ENCODE data around the gene DCAF7. TPM values are rescaled to one million over a fixed set of nuclear protein-coding genes. Genes with fewer than 3 reads are reported as not detected.

DCAF7 gene
- total and polyA plus RNA-seq, 2 of the 4 experiments (the other 2 are of a cell fraction) = 40.9 to 52.8 TPM

- no peaks in the 10 kb centered on the region for H4K20me1 ChIP-seq (ENCODE audit: insufficient read depth, low read length)
- BruUV-seq (replicated peaks) = no TSS peak
- peaks cover 23% of the 10 kb centered on the region for H3K36me3 ChIP-seq (ENCODE audit: control insufficient read depth, insufficient read depth, low read length)
- WGBS, 2 experiments (ENCODE audit: extremely low coverage in 2 of 2, insufficient read length in 1 of 2) = no CpG with 5 or more reads among the region's 3 CpGs
- H2AK9ac ChIP-seq (replicated peaks; ENCODE audit: low read depth, low read length, poor library complexity) = no peak overlapping the region
- H3K4ac ChIP-seq (ENCODE audit: low read depth, low read length) = no peak overlapping the region
- H3K4me3 ChIP-seq (ENCODE audit: insufficient read depth, low read depth, low read length) = no peak overlapping the region
- H4K8ac ChIP-seq (ENCODE audit: low read depth in 2 of 2, low read length in 2 of 2) = no peak overlapping the region
- no peak overlapping the region for H2BK20ac ChIP-seq (ENCODE audit: low read depth, low read length)
- CTCF ChIA-PET = interaction anchor here (0.6 to 2.9 kb wide), 10 partner anchors 10 to 186 kb away, joined by 3 to 22 read pairs (median 4); partner anchors contain the start of gene MAP3K3
- H3K9me1 ChIP-seq (ENCODE audit: insufficient read depth, low read length) = no peaks in the 10 kb centered on the region
- H2BK15ac ChIP-seq (ENCODE audit: low read depth, low read length) = no peak overlapping the region
- H3K9ac ChIP-seq (ENCODE audit: low read depth, low read length) = no peak overlapping the region
- dilution Hi-C loops (cut with HindIII; ENCODE audit: low sequenced_read_pairs, unreplicated experiment) = no loop called here
- no peak overlapping the region for H2BK120ac ChIP-seq (ENCODE audit: low read depth, low read length)
- H3K27ac ChIP-seq (ENCODE audit: insufficient read depth, low read length) = no peak overlapping the region
- no peak overlapping the region for H2AFZ ChIP-seq (replicated peaks; ENCODE audit: low read length, poor library complexity)
- no peaks in the 10 kb centered on the region for H3K27me3 ChIP-seq (ENCODE audit: control insufficient read depth, insufficient read depth, low read length)
- H3K18ac ChIP-seq (ENCODE audit: low read depth, low read length) = no peak overlapping the region
- H3K23ac ChIP-seq (ENCODE audit: low read depth, low read length) = no peak overlapping the region
- H3K56ac ChIP-seq (ENCODE audit: extremely low read depth, insufficient read depth, low read length) = no peak overlapping the region
- TF ChIP-seq CHD1 (IDR thresholded peaks at IDR 0.05; ENCODE audit: low read depth, low read length) = no peak
- in situ Hi-C loops (cut with MboI; ENCODE audit: low sequenced_read_pairs) = loop anchor here (5.0 kb wide), 1 partner anchor 189 kb away; no protein-coding TSS in a partner anchor
- no peak overlapping the region for H2BK5ac ChIP-seq (ENCODE audit: low read depth, low read length, poor library complexity, severe bottlenecking)
- no peak overlapping the region for H4K91ac ChIP-seq (ENCODE audit: insufficient read depth, low read depth, low read length)
- H4K5ac ChIP-seq (ENCODE audit: low read depth, low read length) = no peak overlapping the region
- POLR2A ChIA-PET (ENCODE audit: unreplicated experiment) = no interaction called here
- no peaks in the 10 kb centered on the region for H3K9me3 ChIP-seq (ENCODE audit: control insufficient read depth, insufficient read depth, low read length)
- intact Hi-C loops (cut with micrococcal nuclease) = no loop called here
- no peaks in the 10 kb centered on the region for H3K4me1 ChIP-seq (ENCODE audit: control insufficient read depth, insufficient read depth, low read length)
- no peak overlapping the region for H2AK5ac ChIP-seq (ENCODE audit: low read depth, low read length)
- H3K4me2 ChIP-seq (ENCODE audit: low read depth, low read length) = no peak overlapping the region
- no peak for DNase-seq
- H3K14ac ChIP-seq (replicated peaks; ENCODE audit: low read depth, low read length) = no peak overlapping the region
- no peaks in the 10 kb centered on the region for H3K79me1 ChIP-seq (ENCODE audit: low read depth in 1 of 2, low read length in 2 of 2)
- no peak for ATAC-seq (ENCODE audit: low read depth)
These were observed 61.1 kb downstream of the DCAF7 start for GRCh38 chr17:63611354-63611753.

Measured in IMR-90 (cell line).